Measurements from ENCODE around the gene NCL. TPM values are rescaled to one million over a fixed set of nuclear protein-coding genes. Genes with fewer than 3 reads are reported as not detected.
A peak's percentile ranks its signal among the peaks of the same experiment; 100 is the strongest.

Gene NCL
- total RNA-seq, 5 donors from 2014 or later (not counting 1 experiment from before 2014, with no cell fraction given), result 358 to 468 (median 397) TPM

GRCh38 chr2:231483398-231484329, 19.4 kb upstream of the NCL start:
- no peaks in the 10 kb centered on the region for H3K36me3 ChIP-seq (ENCODE audit: control insufficient read depth in 2 of 2, extremely low read depth in 1 of 2, insufficient read depth in 1 of 2, low read length in 1 of 2)
- ChIA-PET CTCF (interaction anchor here (0.6 to 1.6 kb wide), 8 partner anchors 10 to 774 kb away, joined by 3 to 22 read pairs (median 4); partner anchors contain the start of gene NCL (in 1 of the 2)), POLR2A (interaction anchor here (0.6 to 1.0 kb wide), 3 partner anchors 17 to 72 kb away, joined by 3 to 6 read pairs (median 4); partner anchors contain the start of gene NCL (in 1 of the 2))
- ATAC-seq (replicated peaks in 1 of 4), result peak; percentile 43 to 63 (median 47)
- no peaks in the 10 kb centered on the region for H3K27me3 ChIP-seq (replicated peaks in 1 of 2; ENCODE audit: control insufficient read depth in 2 of 2, extremely low read depth in 1 of 2, insufficient read depth in 2 of 2, low read length in 1 of 2)
- Mint-ChIP-seq H3K9me3 (no peaks in the 10 kb centered on the region), H3K4me1 (peaks cover 7 to 20% (median 19%) of the 10 kb centered on the region in 3 donors), H3K27ac (peak overlapping the region; percentile 87 to 89), H3K36me3 (no peaks in the 10 kb centered on the region), H3K27me3 (peaks cover 0 to 2% of the 10 kb centered on the region in 2 donors), H3K4me3 (peak overlapping the region; percentile 73 to 81 (median 78))
- no peaks in the 10 kb centered on the region for H3K9me3 ChIP-seq
- H3K4me3 ChIP-seq (ENCODE audit: control insufficient read depth in 1 of 2, extremely low read depth in 1 of 2, low read length in 1 of 2), result peak overlapping the region in 1 of 2 donors; percentile 56
- peak in 32 of 35 experiments; percentile 1 to 66 (median 35) for DNase-seq
- peaks cover 0 to 23% of the 10 kb centered on the region in 2 experiments for H3K4me1 ChIP-seq (ENCODE audit: control insufficient read depth in 1 of 2, extremely low read depth in 1 of 2, insufficient read depth in 2 of 2, low read length in 2 of 2)
- peak overlapping the region; percentile 78 for H3K27ac ChIP-seq (ENCODE audit: low read length)
- WGBS (ENCODE audit: insufficient coverage), result 36% methylated on average over 65 of the region's 65 CpGs

GRCh38 chr2:231482806-231483391, 18.6 kb upstream of the NCL start:
- H3K4me3 Mint-ChIP-seq, result peak overlapping the region; percentile 73 to 81 (median 78)
- no peaks in the 10 kb centered on the region for H3K27me3 ChIP-seq (replicated peaks in 1 of 2; ENCODE audit: control insufficient read depth in 2 of 2, extremely low read depth in 1 of 2, insufficient read depth in 2 of 2, low read length in 1 of 2)
- ChIA-PET POLR2A (interaction anchor here in 1 of 2 donors (1.0 kb wide), 1 partner anchor 19 kb away, joined by 3 read pairs; the partner anchor contains the start of gene NCL), CTCF (interaction anchor here (0.5 to 1.6 kb wide), 11 partner anchors 11 to 773 kb away, joined by 3 to 22 read pairs (median 5); partner anchors contain the start of gene NCL (in 1 of the 2))
- ATAC-seq (replicated peaks in 1 of 4) (peak; percentile 78 to 88 (median 84)), DNase-seq (peak; percentile 25 to 81 (median 59))
- 19% methylated on average over 30 of the region's 36 CpGs for WGBS (ENCODE audit: insufficient coverage)
- H3K9me3 ChIP-seq, result no peaks in the 10 kb centered on the region
- H3K4me1 ChIP-seq (ENCODE audit: control insufficient read depth in 1 of 2, extremely low read depth in 1 of 2, insufficient read depth in 2 of 2, low read length in 2 of 2), result peaks cover 0 to 23% of the 10 kb centered on the region in 2 experiments
- peak overlapping the region; percentile 56 to 58 for H3K4me3 ChIP-seq (ENCODE audit: control insufficient read depth in 1 of 2, extremely low read depth in 1 of 2, low read length in 1 of 2)
- H3K4me1 Mint-ChIP-seq, result peaks cover 7 to 20% (median 19%) of the 10 kb centered on the region in 3 donors
- H3K36me3 Mint-ChIP-seq, result no peaks in the 10 kb centered on the region
- H3K36me3 ChIP-seq (ENCODE audit: control insufficient read depth in 2 of 2, extremely low read depth in 1 of 2, insufficient read depth in 1 of 2, low read length in 1 of 2), result no peaks in the 10 kb centered on the region
- H3K27me3 Mint-ChIP-seq, result no peaks in the 10 kb centered on the region
- H3K27ac ChIP-seq (ENCODE audit: low read length), result peak overlapping the region; percentile 78
- no peaks in the 10 kb centered on the region for H3K9me3 Mint-ChIP-seq
- H3K27ac Mint-ChIP-seq, result peak overlapping the region; percentile 87 to 89

- H3K27ac Mint-ChIP-seq, result no peak overlapping the region
- Histone ChIP-seq H3K9me3 (no peaks in the 10 kb centered on the region), H3K27me3 (replicated peaks in 1 of 2; ENCODE audit: control insufficient read depth in 2 of 2, extremely low read depth in 1 of 2, insufficient read depth in 2 of 2, low read length in 1 of 2) (no peaks in the 10 kb centered on the region), H3K4me3 (ENCODE audit: control insufficient read depth in 1 of 2, extremely low read depth in 1 of 2, low read length in 1 of 2) (no peak overlapping the region), H3K36me3 (ENCODE audit: control insufficient read depth in 2 of 2, extremely low read depth in 1 of 2, insufficient read depth in 1 of 2, low read length in 1 of 2) (no peaks in the 10 kb centered on the region), H3K4me1 (ENCODE audit: control insufficient read depth in 1 of 2, extremely low read depth in 1 of 2, insufficient read depth in 2 of 2, low read length in 2 of 2) (peaks cover 0 to 24% of the 10 kb centered on the region in 2 experiments), H3K27ac (ENCODE audit: low read length) (no peak overlapping the region)
- no peaks in the 10 kb centered on the region for H3K36me3 Mint-ChIP-seq
- DNase-seq (no peak), ATAC-seq (replicated peaks in 1 of 4) (no peak)
- no peak overlapping the region for H3K4me3 Mint-ChIP-seq
- POLR2A ChIA-PET, result interaction anchor here in 1 of 2 donors (1.0 kb wide), 1 partner anchor 17 kb away, joined by 12 read pairs; the partner anchor contains the start of gene NCL
- H3K9me3 Mint-ChIP-seq, result no peaks in the 10 kb centered on the region
- H3K27me3 Mint-ChIP-seq, result no peaks in the 10 kb centered on the region
- CTCF ChIA-PET, result interaction anchor here (0.5 to 1.6 kb wide), 5 partner anchors 11 to 245 kb away, joined by 4 to 9 read pairs (median 7); no protein-coding TSS in a partner anchor
- no CpG with 5 or more reads among the region's 3 CpGs for WGBS (ENCODE audit: insufficient coverage)
- peaks cover 6 to 19% (median 13%) of the 10 kb centered on the region in 3 donors for H3K4me1 Mint-ChIP-seq
Measured at GRCh38 chr2:231480781-231481180, 16.5 kb upstream of the NCL start.

- no peaks in the 10 kb centered on the region for H3K9me3 Mint-ChIP-seq
- H3K4me3 ChIP-seq (ENCODE audit: control insufficient read depth in 1 of 2, extremely low read depth in 1 of 2, low read length in 1 of 2), result no peak overlapping the region
- H3K27me3 Mint-ChIP-seq, result no peaks in the 10 kb centered on the region
- ATAC-seq (replicated peaks in 1 of 4), result no peak
- H3K36me3 ChIP-seq (ENCODE audit: control insufficient read depth in 2 of 2, extremely low read depth in 1 of 2, insufficient read depth in 1 of 2, low read length in 1 of 2), result no peaks in the 10 kb centered on the region
- H3K9me3 ChIP-seq, result no peaks in the 10 kb centered on the region
- H3K27ac Mint-ChIP-seq, result no peak overlapping the region
- H3K4me1 ChIP-seq (ENCODE audit: control insufficient read depth in 1 of 2, extremely low read depth in 1 of 2, insufficient read depth in 2 of 2, low read length in 2 of 2), result peaks cover 0 to 27% of the 10 kb centered on the region in 2 experiments
- H3K36me3 Mint-ChIP-seq, result no peaks in the 10 kb centered on the region
- ChIA-PET POLR2A (no interaction called here), CTCF (interaction anchor here in 1 of 2 donors (0.7 kb wide), 1 partner anchor 11 kb away, joined by 3 read pairs; no protein-coding TSS in a partner anchor)
- H3K27me3 ChIP-seq (replicated peaks in 1 of 2; ENCODE audit: control insufficient read depth in 2 of 2, extremely low read depth in 1 of 2, insufficient read depth in 2 of 2, low read length in 1 of 2), result no peaks in the 10 kb centered on the region
- H3K27ac ChIP-seq (ENCODE audit: low read length), result no peak overlapping the region
- 100% methylated on average over 2 of the region's 9 CpGs for WGBS (ENCODE audit: insufficient coverage)
- no peak overlapping the region for H3K4me3 Mint-ChIP-seq
- no peak for DNase-seq
- H3K4me1 Mint-ChIP-seq, result peaks cover 6 to 19% (median 13%) of the 10 kb centered on the region in 3 donors
Measured at GRCh38 chr2:231479455-231479854, 15.2 kb upstream of the NCL start.

- ATAC-seq (replicated peaks in 1 of 4), result no peak
- Mint-ChIP-seq H3K36me3 (no peaks in the 10 kb centered on the region), H3K4me3 (no peak overlapping the region), H3K9me3 (no peaks in the 10 kb centered on the region), H3K27ac (no peak overlapping the region), H3K27me3 (peaks cover 0 to 3% of the 10 kb centered on the region in 2 donors), H3K4me1 (peaks cover 0 to 6% (median 0%) of the 10 kb centered on the region in 3 donors)
- WGBS (ENCODE audit: insufficient coverage), result 100% methylated on average over 2 of the region's 3 CpGs
- Histone ChIP-seq H3K9me3 (no peaks in the 10 kb centered on the region), H3K27ac (ENCODE audit: low read length) (no peak overlapping the region), H3K4me1 (ENCODE audit: control insufficient read depth in 1 of 2, extremely low read depth in 1 of 2, insufficient read depth in 2 of 2, low read length in 2 of 2) (peaks cover 0 to 4% of the 10 kb centered on the region in 2 experiments), H3K27me3 (replicated peaks in 1 of 2; ENCODE audit: control insufficient read depth in 2 of 2, extremely low read depth in 1 of 2, insufficient read depth in 2 of 2, low read length in 1 of 2) (peaks cover 0 to 6% of the 10 kb centered on the region in 2 experiments), H3K36me3 (ENCODE audit: control insufficient read depth in 2 of 2, extremely low read depth in 1 of 2, insufficient read depth in 1 of 2, low read length in 1 of 2) (no peaks in the 10 kb centered on the region), H3K4me3 (ENCODE audit: control insufficient read depth in 1 of 2, extremely low read depth in 1 of 2, low read length in 1 of 2) (no peak overlapping the region)
- CTCF ChIA-PET, result interaction anchor here in 1 of 2 donors (1.3 kb wide), 1 partner anchor 13 kb away, joined by 4 read pairs; the partner anchor contains the start of gene NCL
- no peak for DNase-seq
- POLR2A ChIA-PET, result no interaction called here
Measured at GRCh38 chr2:231476920-231477319, 12.6 kb upstream of the NCL start.
